Activated naive CD4-positive, alpha-beta T cell treated with Interleukin-2 at 50 U/mL for 16 hours (primary cell): ENCODE results near the gene FKBP8.
"Not testable (repeated sequence)": the region's sequence is repeated elsewhere in the genome, so short reads cannot be mapped to it uniquely, and the experiment has no call there.

Experiments used
- DNase-seq: peaks from one replicate; pipeline ENCODE4 v3.0.0-alpha.2; 2020

Gene FKBP8

GRCh38 chr19:18558202-18558555 is 14.8 kb upstream of the FKBP8 start:
- DNase-seq, result peak; percentile 19

GRCh38 chr19:18557411-18558201 is 14.2 kb upstream of the FKBP8 start, which contains the start of gene KXD1:
Gene KXD1 (plus strand): TSS chr19:18557870. CDS start chr19:18562057, 4,187 bp downstream.
- peak; percentile 98 for DNase-seq

- DNase-seq, result no peak
These were observed 8.3 kb upstream of the FKBP8 start for GRCh38 chr19:18551631-18552030.

- peak; percentile 74 for DNase-seq
These were observed 572 bp upstream of the FKBP8 start for GRCh38 chr19:18543814-18544475.

GRCh38 chr19:18541992-18542940 is 1.1 kb downstream of the FKBP8 start:
- no peak for DNase-seq

- peak; percentile 32 for DNase-seq
These were observed 1.9 kb downstream of the FKBP8 start for GRCh38 chr19:18541258-18541991.

GRCh38 chr19:18540200-18540599 is 3.2 kb downstream of the FKBP8 start:
- DNase-seq, result not testable (repeated sequence)

- DNase-seq, result no peak
These were observed 4.0 kb downstream of the FKBP8 start for GRCh38 chr19:18539372-18539771.

GRCh38 chr19:18538115-18538514 is 5.3 kb downstream of the FKBP8 start:
- no peak for DNase-seq

GRCh38 chr19:18537431-18537830 is 5.9 kb downstream of the FKBP8 start:
- no peak for DNase-seq

GRCh38 chr19:18536475-18536874 is 6.9 kb downstream of the FKBP8 start:
- no peak for DNase-seq

GRCh38 chr19:18533058-18533457 is 10.3 kb downstream of the FKBP8 start:
- DNase-seq, result no peak

- no peak for DNase-seq
These were observed 11.0 kb downstream of the FKBP8 start for GRCh38 chr19:18532168-18532890.

GRCh38 chr19:18531485-18531884 is 11.9 kb downstream of the FKBP8 start:
- no peak for DNase-seq

GRCh38 chr19:18529782-18530181 is 13.6 kb downstream of the FKBP8 start:
- no peak for DNase-seq

GRCh38 chr19:18526316-18526715 is 17.1 kb downstream of the FKBP8 start:
- DNase-seq, result no peak

GRCh38 chr19:18523841-18524240 is 19.5 kb downstream of the FKBP8 start:
- DNase-seq, result no peak

- DNase-seq, result not testable (repeated sequence)
These were observed 20.4 kb downstream of the FKBP8 start for GRCh38 chr19:18522862-18523440.

- peak; percentile 100 for DNase-seq
These were observed 21.1 kb downstream of the FKBP8 start for GRCh38 chr19:18522124-18522861.

- no peak for DNase-seq
These were observed 21.7 kb downstream of the FKBP8 start, which contains the start of gene ELL for GRCh38 chr19:18521692-18522123. Gene ELL (minus strand): TSS chr19:18522070. CDS start chr19:18522055, 15 bp downstream.
